Gastrocnemius medialis (tissue), 4 donors: Measurements from ENCODE around the gene TIFAB. TPM values are rescaled to one million over a fixed set of nuclear protein-coding genes. Genes with fewer than 3 reads are reported as not detected.

ENCODE experiments used
- ATAC-seq, 2 donors: fragments of 150-250 bp; one replicate each; pipeline ENCODE4 v1.9.1; 2016
- DNase-seq, 2 donors: peaks; one replicate each; pipeline ENCODE4 v3.0.0-alpha.2; 2019
- H3K27ac ChIP-seq, 4 donors: fragments of 200-600 bp; sonication (generic); 1 replicate in 1 of 4; 2 replicates in 3 of 4; pipeline ENCODE4 v1.5.1; 2016 to 2018; ENCODE audit warnings: mild to moderate bottlenecking in 2 of 4, moderate library complexity in 1 of 4
- H3K27me3 ChIP-seq, 3 donors: fragments of 200-600 bp; sonication (generic) in 2 of 3; 1 replicate in 1 of 3; 2 replicates in 2 of 3; pipeline versions ENCODE4 v1.5.1 to v1.6.0; 2016 to 2019; ENCODE audit warnings: mild to moderate bottlenecking in 1 of 3, moderate library complexity in 1 of 3
- H3K36me3 ChIP-seq, 2 donors: fragments of 200-600 bp; sonication (generic) in 1 of 2; one replicate each; pipeline ENCODE4 v1.5.1; 2017 to 2018
- H3K4me1 ChIP-seq, 2 donors: fragments of 200-600 bp; sonication (generic) in 1 of 2; one replicate each; pipeline ENCODE4 v1.5.1; 2016 to 2017; ENCODE audit warnings: mild to moderate bottlenecking in 2 of 2
- H3K4me3 ChIP-seq, 4 donors: fragments of 200-600 bp; sonication (generic) in 3 of 4; 1 replicate in 1 of 4; 2 replicates in 3 of 4; pipeline ENCODE4 v1.5.1; 2016 to 2019; ENCODE audit warnings: mild to moderate bottlenecking in 2 of 4
- H3K9me3 ChIP-seq, 3 donors: fragments of 200-600 bp; sonication (generic) in 2 of 3; 1 replicate in 1 of 3; 2 replicates in 2 of 3; pipeline ENCODE4 v1.5.1; 2016 to 2019
- POLR2A ChIP-seq, 2 donors: fragments of 450-650 bp; IDR thresholded peaks; one replicate each; pipeline ENCODE4 v1.6.1; 2017; ENCODE audit warnings: antibody characterized with exemption in 2 of 2, mild to moderate bottlenecking in 2 of 2, moderate library complexity in 2 of 2
- in situ Hi-C, 4 donors: fragments of 200-750 bp; cut with MboI; loops; one replicate each; pipeline versions ENCODE4 v1.15.0 to v1.8.0; 2017; ENCODE audit warnings: low sequenced_read_pairs in 4 of 4
- intact Hi-C: fragments of 100-400 bp; cut with DNase I; formaldehyde crosslinking; loops from one replicate; pipeline ENCODE4 v1.15.1; 2023; ENCODE audit warnings: low total_unique reads
- total RNA-seq, 4 donors: library from RNA; depleted of rRNA; stranded (reverse); fragments of >200 nt; gene quantifications; one replicate each; pipeline versions ENCODE4 v1.1.0 to v1.2.3, GENCODE V29; 2016
- TF ChIP-seq, protein P1 (sequence below), 5 experiments: fragments of 450-650 bp in 3 of 5; fragments of 200-600 bp in 2 of 5; sonication (generic) in 2 of 5; IDR thresholded peaks in 4 of 5; conservative IDR thresholded peaks in 1 of 5; 1 replicate in 4 of 5; 2 replicates in 1 of 5; pipeline ENCODE4 v1.5.1; 2016 to 2019; ENCODE audit warnings: antibody characterized with exemption in 5 of 5, mild to moderate bottlenecking in 3 of 5, moderate library complexity in 3 of 5

TIFAB gene
- total RNA-seq, 4 donors from 2014 or later, result not detected

DNA sequence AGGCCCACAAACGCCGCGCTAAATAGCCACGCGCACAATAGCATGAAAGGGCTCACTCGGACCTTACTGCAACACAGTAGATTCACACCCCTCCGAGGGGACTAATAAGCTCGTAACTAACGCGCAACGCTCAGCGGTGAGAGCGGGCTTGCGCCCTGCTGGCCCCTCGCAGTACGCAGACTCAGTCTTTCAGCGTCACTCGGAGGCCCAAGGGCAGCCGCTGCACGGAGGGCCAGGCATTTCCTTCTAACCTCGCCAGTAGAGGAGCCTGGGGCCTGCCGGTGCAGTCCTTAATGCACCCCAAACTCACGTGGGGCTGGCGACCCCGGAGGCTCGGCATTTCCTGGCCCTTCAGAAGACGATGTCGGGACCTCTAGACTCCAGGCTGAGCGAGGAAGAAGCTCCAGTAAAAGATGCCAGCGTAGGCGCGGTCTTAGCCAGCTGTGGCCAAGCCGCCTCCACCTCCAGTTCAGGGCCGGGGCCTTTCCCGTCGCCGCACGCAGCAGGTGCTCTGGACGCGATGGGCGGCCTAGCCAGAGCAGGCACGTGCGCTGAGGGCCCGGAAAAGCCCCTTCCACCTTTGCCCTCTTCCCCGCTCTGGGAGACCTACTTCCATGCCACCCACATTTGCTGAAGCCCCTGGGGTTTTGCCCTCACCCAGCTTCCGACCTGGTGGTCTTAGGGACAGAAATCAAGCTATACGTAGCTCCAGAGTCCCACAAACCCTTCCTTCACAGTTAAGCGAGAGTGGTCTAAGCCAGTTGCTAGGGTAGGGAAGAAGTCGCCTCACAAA lies 38.3 kb upstream of the TIFAB start:
- ATAC-seq, result no peak
- H3K9me3 ChIP-seq, result no peaks in the 10 kb centered on the region
- peaks cover 16 to 20% of the 10 kb centered on the region in 2 donors for H3K4me1 ChIP-seq
- H3K36me3 ChIP-seq, result no peaks in the 10 kb centered on the region
- intact Hi-C loops (no loop called here), in situ Hi-C loops (no loop called here)
- H3K4me3 ChIP-seq, result peak overlapping the region; percentile 39 to 58 (median 47)
- peaks cover 54 to 59% (median 55%) of the 10 kb centered on the region in 3 donors for H3K27me3 ChIP-seq
- no peak for DNase-seq
- no peak overlapping the region for H3K27ac ChIP-seq
- TF ChIP-seq, protein P1, sequence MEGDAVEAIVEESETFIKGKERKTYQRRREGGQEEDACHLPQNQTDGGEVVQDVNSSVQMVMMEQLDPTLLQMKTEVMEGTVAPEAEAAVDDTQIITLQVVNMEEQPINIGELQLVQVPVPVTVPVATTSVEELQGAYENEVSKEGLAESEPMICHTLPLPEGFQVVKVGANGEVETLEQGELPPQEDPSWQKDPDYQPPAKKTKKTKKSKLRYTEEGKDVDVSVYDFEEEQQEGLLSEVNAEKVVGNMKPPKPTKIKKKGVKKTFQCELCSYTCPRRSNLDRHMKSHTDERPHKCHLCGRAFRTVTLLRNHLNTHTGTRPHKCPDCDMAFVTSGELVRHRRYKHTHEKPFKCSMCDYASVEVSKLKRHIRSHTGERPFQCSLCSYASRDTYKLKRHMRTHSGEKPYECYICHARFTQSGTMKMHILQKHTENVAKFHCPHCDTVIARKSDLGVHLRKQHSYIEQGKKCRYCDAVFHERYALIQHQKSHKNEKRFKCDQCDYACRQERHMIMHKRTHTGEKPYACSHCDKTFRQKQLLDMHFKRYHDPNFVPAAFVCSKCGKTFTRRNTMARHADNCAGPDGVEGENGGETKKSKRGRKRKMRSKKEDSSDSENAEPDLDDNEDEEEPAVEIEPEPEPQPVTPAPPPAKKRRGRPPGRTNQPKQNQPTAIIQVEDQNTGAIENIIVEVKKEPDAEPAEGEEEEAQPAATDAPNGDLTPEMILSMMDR (IDR thresholded peaks at IDR 0.05 in 4 of 5, conservative IDR thresholded peaks at IDR 0.05 in 1 of 5), result no peak
- TF ChIP-seq POLR2A (IDR thresholded peaks at IDR 0.05), result no peak

DNA sequence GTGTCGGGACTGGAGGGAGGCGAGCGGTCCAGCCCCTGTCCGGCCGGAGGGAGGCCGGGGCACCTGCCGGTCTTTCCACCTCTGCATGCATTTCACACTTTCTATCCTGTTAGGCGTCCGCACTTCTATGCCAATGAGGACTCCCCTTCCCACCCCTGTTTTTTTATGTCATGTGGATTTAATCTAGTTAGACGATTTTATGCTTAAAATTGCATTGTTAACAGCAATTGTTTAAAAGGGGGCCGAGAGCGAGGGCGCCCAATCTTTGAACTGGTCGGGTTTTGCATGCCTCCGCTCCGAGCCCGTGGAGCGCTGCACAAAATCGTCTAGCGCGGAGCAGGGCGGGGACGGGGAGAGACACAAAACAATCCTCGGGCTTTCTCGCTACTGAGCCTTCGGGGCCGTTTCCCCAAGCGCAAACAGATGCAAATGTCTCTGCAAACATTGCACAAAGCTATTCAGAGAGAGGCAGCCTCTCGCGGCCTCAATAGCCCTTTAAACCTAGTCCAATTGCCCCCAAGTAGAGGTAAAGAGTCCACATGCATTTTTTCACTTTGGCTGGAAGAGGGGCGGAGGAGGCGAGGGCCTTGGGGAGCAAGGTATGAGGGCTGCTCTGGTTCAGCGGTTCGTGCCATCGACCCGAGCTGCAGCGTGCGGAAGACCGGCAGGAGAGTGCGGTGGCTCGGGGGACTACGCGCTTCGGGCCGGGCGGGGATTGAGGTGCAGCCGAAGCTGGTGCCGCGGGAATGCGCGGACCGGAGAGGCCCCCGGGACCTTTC lies 37.5 kb upstream of the TIFAB start:
- intact Hi-C loops, result no loop called here
- Histone ChIP-seq H3K36me3 (no peaks in the 10 kb centered on the region), H3K4me3 (peak overlapping the region; percentile 39 to 58 (median 47)), H3K4me1 (peaks cover 16 to 20% of the 10 kb centered on the region in 2 donors), H3K27ac (no peak overlapping the region), H3K9me3 (no peaks in the 10 kb centered on the region), H3K27me3 (peaks cover 54 to 59% (median 56%) of the 10 kb centered on the region in 3 donors)
- ATAC-seq (no peak), DNase-seq (no peak)
- in situ Hi-C loops, result no loop called here
- TF ChIP-seq, protein P1 (IDR thresholded peaks at IDR 0.05 in 4 of 5, conservative IDR thresholded peaks at IDR 0.05 in 1 of 5), result no peak
- no peak for TF ChIP-seq POLR2A (IDR thresholded peaks at IDR 0.05)

DNA sequence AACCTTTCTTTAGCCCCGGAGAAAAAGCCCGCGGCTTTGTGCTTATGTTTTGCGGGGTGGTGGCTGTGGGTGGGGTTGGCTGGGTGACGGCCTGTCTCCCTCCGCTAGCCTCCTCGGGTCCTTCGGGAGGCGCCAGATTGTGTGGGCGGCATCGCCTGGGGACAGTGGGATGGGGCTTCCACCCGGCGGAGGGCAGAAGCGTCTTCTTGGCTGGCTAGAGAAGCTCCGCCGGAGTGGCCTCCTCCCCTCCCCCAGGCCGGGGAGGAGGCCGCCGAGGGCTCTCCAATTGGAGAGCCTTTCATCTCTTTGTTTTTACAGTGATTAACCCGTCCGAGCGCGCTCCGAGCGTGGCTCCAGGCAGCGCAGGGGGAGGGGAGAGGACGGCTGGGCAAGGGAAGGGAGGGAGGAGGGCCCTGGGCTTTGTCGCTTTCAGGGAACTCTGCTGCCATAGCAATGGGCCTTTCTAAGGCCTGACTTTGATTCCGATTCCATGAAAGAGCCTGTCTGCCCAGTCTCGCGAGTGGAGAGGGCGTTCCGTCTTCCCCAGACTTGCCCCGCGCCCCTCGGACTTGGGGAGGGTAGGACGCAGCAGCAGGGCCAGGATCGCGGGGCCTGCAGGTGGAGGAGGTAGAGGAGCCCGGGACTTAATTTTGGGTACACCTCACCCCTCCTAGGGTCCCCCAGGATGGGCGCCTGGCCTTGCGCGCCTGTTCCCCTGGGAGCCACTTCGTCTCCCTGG lies 36.7 kb upstream of the TIFAB start:
- intact Hi-C loops (no loop called here), in situ Hi-C loops (no loop called here)
- no peaks in the 10 kb centered on the region for H3K36me3 ChIP-seq
- H3K27ac ChIP-seq, result no peak overlapping the region
- peaks cover 16 to 20% of the 10 kb centered on the region in 2 donors for H3K4me1 ChIP-seq
- DNase-seq (no peak), ATAC-seq (no peak)
- H3K9me3 ChIP-seq, result no peaks in the 10 kb centered on the region
- TF ChIP-seq POLR2A (IDR thresholded peaks at IDR 0.05), result no peak
- TF ChIP-seq, protein P1 (IDR thresholded peaks at IDR 0.05 in 4 of 5, conservative IDR thresholded peaks at IDR 0.05 in 1 of 5), result no peak
- peak overlapping the region; percentile 39 to 58 (median 47) for H3K4me3 ChIP-seq
- H3K27me3 ChIP-seq, result peaks cover 54 to 59% (median 56%) of the 10 kb centered on the region in 3 donors

DNA sequence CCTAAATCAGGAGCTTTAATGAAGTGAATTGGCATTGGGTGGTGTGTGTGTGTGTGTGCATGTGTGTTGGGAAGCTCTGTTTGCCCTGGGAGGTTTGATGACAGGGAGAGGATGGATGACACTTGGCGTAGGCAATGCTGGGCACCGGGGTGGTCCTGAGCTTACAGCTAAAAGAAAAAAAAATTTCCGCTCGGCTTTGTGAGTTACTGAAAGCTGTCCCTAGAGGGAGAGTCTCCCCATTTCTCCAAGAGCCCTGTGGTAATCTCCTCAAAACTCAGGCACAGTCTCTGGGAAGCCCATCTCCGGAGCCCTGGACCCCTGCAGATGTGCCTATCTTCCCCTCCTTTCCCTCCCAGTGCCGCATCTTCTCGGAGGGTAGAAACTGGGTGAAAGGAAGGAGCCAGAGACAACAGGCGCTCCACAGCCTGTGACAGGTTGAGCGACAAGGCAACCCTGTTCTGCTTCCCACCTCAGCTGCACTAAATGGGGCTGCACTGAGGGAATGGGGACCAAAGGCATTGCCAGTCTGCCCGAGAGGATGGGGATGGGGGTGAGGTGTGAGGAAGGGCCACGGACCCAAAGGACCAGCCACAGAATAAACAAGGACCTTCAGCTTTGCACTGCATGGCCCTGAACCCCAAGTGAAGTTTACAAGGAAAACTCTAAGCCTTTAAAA lies 35.8 kb upstream of the TIFAB start:
- Histone ChIP-seq H3K9me3 (no peaks in the 10 kb centered on the region), H3K4me3 (no peak overlapping the region), H3K36me3 (no peaks in the 10 kb centered on the region), H3K27ac (no peak overlapping the region), H3K27me3 (peaks cover 54 to 58% (median 56%) of the 10 kb centered on the region in 3 donors), H3K4me1 (peaks cover 16 to 20% of the 10 kb centered on the region in 2 donors)
- ATAC-seq, result no peak
- in situ Hi-C loops, result no loop called here
- intact Hi-C loops, result no loop called here
- TF ChIP-seq, protein P1 (IDR thresholded peaks at IDR 0.05 in 4 of 5, conservative IDR thresholded peaks at IDR 0.05 in 1 of 5), result no peak
- TF ChIP-seq POLR2A (IDR thresholded peaks at IDR 0.05), result no peak
- no peak for DNase-seq
